ENCODE measurements around the gene DSG1. TPM values are rescaled to one million over a fixed set of nuclear protein-coding genes. Genes with fewer than 3 reads are reported as not detected.

The DSG1 gene
- total and polyA plus RNA-seq, 4 donors = 0.13 to 2.9 (median 0.65) TPM

DNA sequence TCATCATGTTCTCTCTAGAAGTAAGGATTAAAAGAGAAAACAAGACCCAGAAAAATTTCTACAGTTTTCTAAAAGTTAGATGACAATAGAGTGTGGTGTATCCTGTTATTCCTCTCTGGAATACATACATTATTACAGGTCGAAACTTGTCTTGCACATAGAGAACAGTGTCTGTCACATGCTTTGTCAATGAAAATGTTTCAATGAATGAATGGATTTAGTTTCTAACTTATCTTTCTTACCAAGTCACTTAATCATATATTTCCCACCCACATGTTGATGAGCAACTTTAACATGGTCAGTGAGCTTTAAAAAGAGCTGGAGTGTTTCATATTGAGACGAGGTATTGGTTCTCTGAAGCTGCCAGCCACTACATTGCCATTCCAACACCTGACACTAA, 63.0 kb downstream of the DSG1 start:
- TF ChIP-seq EGR1 (IDR thresholded peaks at IDR 0.05; ENCODE audit: low read depth in 2 of 2) (no peak), SP1 (IDR thresholded peaks at IDR 0.05) (no peak), FOXA1 (IDR thresholded peaks at IDR 0.05) (no peak), HNF4A (conservative IDR thresholded peaks at IDR 0.05) (no peak), FOXA2 (IDR thresholded peaks at IDR 0.05) (no peak), RXRA (IDR thresholded peaks at IDR 0.05) (no peak), HNF4G (IDR thresholded peaks at IDR 0.05) (no peak), NR2F2 (IDR thresholded peaks at IDR 0.05) (no peak)
- TF ChIP-seq, protein P1, sequence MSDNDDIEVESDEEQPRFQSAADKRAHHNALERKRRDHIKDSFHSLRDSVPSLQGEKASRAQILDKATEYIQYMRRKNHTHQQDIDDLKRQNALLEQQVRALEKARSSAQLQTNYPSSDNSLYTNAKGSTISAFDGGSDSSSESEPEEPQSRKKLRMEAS (IDR thresholded peaks at IDR 0.05) = no peak
- TF ChIP-seq, protein P2, sequence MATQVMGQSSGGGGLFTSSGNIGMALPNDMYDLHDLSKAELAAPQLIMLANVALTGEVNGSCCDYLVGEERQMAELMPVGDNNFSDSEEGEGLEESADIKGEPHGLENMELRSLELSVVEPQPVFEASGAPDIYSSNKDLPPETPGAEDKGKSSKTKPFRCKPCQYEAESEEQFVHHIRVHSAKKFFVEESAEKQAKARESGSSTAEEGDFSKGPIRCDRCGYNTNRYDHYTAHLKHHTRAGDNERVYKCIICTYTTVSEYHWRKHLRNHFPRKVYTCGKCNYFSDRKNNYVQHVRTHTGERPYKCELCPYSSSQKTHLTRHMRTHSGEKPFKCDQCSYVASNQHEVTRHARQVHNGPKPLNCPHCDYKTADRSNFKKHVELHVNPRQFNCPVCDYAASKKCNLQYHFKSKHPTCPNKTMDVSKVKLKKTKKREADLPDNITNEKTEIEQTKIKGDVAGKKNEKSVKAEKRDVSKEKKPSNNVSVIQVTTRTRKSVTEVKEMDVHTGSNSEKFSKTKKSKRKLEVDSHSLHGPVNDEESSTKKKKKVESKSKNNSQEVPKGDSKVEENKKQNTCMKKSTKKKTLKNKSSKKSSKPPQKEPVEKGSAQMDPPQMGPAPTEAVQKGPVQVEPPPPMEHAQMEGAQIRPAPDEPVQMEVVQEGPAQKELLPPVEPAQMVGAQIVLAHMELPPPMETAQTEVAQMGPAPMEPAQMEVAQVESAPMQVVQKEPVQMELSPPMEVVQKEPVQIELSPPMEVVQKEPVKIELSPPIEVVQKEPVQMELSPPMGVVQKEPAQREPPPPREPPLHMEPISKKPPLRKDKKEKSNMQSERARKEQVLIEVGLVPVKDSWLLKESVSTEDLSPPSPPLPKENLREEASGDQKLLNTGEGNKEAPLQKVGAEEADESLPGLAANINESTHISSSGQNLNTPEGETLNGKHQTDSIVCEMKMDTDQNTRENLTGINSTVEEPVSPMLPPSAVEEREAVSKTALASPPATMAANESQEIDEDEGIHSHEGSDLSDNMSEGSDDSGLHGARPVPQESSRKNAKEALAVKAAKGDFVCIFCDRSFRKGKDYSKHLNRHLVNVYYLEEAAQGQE (IDR thresholded peaks at IDR 0.05) = no peak
- TF ChIP-seq, protein P3, sequence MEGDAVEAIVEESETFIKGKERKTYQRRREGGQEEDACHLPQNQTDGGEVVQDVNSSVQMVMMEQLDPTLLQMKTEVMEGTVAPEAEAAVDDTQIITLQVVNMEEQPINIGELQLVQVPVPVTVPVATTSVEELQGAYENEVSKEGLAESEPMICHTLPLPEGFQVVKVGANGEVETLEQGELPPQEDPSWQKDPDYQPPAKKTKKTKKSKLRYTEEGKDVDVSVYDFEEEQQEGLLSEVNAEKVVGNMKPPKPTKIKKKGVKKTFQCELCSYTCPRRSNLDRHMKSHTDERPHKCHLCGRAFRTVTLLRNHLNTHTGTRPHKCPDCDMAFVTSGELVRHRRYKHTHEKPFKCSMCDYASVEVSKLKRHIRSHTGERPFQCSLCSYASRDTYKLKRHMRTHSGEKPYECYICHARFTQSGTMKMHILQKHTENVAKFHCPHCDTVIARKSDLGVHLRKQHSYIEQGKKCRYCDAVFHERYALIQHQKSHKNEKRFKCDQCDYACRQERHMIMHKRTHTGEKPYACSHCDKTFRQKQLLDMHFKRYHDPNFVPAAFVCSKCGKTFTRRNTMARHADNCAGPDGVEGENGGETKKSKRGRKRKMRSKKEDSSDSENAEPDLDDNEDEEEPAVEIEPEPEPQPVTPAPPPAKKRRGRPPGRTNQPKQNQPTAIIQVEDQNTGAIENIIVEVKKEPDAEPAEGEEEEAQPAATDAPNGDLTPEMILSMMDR (IDR thresholded peaks at IDR 0.05; ENCODE audit: low read depth, low read length, missing input control) = no peak
- TF ChIP-seq, protein P4, sequence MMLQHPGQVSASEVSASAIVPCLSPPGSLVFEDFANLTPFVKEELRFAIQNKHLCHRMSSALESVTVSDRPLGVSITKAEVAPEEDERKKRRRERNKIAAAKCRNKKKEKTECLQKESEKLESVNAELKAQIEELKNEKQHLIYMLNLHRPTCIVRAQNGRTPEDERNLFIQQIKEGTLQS (IDR thresholded peaks at IDR 0.05) = no peak
- DNase-seq (ENCODE audit: low spot score) = no peak
- WGBS = 91% methylated on average over 2 of the region's 2 CpGs
- H3K4me3 ChIP-seq (ENCODE audit: low read depth in 1 of 3, low read length in 3 of 3) = no peak overlapping the region
- no peak overlapping the region for H3K27ac ChIP-seq (ENCODE audit: low read depth in 1 of 2, low read length in 2 of 2)
- H3K4me1 ChIP-seq (ENCODE audit: control insufficient read depth in 4 of 4, insufficient read depth in 4 of 4, low read length in 3 of 4) = no peaks in the 10 kb centered on the region
- H3K27me3 ChIP-seq (ENCODE audit: control insufficient read depth in 4 of 4, insufficient read depth in 4 of 4, low read length in 3 of 4) = no peaks in the 10 kb centered on the region
- no peaks in the 10 kb centered on the region for H3K9me3 ChIP-seq (ENCODE audit: control insufficient read depth in 4 of 4, low read length in 3 of 4)
- no peak overlapping the region for H3K9ac ChIP-seq (ENCODE audit: low read depth in 1 of 2, low read length in 2 of 2)
- H3K36me3 ChIP-seq (ENCODE audit: control insufficient read depth in 4 of 4, insufficient read depth in 3 of 4, low read depth in 1 of 4, low read length in 3 of 4) = no peaks in the 10 kb centered on the region

DNA sequence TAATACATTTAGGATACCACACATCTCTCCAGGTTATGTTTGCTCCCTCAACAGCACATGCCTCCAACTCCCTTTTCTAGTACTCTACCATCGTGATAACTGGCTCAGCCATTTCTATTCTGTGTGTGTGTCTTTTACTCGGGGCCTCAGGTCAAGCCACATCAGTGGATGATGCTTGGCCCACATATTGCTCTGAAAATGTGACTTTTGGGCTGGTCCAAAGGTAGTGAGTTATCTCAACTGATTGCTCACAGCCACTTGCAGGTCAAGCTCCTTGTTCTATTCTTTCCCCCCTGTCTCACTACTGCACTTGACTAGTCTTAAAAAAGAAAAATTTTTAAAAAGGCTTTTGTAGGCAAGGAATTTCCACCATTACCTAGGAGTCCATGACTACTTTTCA, 64.1 kb downstream of the DSG1 start:
- no peak for TF ChIP-seq SP1 (IDR thresholded peaks at IDR 0.05)
- no peak for TF ChIP-seq YY1 (IDR thresholded peaks at IDR 0.05)
- TF ChIP-seq FOXA1 (IDR thresholded peaks at IDR 0.05) = no peak
- TF ChIP-seq HNF4A (conservative IDR thresholded peaks at IDR 0.05) = no peak
- TF ChIP-seq EGR1 (IDR thresholded peaks at IDR 0.05; ENCODE audit: low read depth in 2 of 2) = no peak
- TF ChIP-seq GABPA (IDR thresholded peaks at IDR 0.05 in 1 of 2, conservative IDR thresholded peaks at IDR 0.05 in 1 of 2) = no peak
- no peak for TF ChIP-seq NR2F2 (IDR thresholded peaks at IDR 0.05)
- TF ChIP-seq FOXA2 (IDR thresholded peaks at IDR 0.05) = no peak
- TF ChIP-seq RXRA (IDR thresholded peaks at IDR 0.05) = no peak
- TF ChIP-seq, protein P3 (IDR thresholded peaks at IDR 0.05; ENCODE audit: low read depth, low read length, missing input control) = no peak
- no peak for TF ChIP-seq HNF4G (IDR thresholded peaks at IDR 0.05)
- no peak for TF ChIP-seq TAF1 (conservative IDR thresholded peaks at IDR 0.05)
- TF ChIP-seq, protein P5, sequence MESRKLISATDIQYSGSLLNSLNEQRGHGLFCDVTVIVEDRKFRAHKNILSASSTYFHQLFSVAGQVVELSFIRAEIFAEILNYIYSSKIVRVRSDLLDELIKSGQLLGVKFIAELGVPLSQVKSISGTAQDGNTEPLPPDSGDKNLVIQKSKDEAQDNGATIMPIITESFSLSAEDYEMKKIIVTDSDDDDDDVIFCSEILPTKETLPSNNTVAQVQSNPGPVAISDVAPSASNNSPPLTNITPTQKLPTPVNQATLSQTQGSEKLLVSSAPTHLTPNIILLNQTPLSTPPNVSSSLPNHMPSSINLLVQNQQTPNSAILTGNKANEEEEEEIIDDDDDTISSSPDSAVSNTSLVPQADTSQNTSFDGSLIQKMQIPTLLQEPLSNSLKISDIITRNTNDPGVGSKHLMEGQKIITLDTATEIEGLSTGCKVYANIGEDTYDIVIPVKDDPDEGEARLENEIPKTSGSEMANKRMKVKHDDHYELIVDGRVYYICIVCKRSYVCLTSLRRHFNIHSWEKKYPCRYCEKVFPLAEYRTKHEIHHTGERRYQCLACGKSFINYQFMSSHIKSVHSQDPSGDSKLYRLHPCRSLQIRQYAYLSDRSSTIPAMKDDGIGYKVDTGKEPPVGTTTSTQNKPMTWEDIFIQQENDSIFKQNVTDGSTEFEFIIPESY (IDR thresholded peaks at IDR 0.05) = no peak
- WGBS = 88% methylated on average over 2 of the region's 2 CpGs
- Histone ChIP-seq H3K27me3 (ENCODE audit: control insufficient read depth in 4 of 4, insufficient read depth in 4 of 4, low read length in 3 of 4) (no peaks in the 10 kb centered on the region), H3K4me3 (ENCODE audit: low read depth in 1 of 3, low read length in 3 of 3) (no peak overlapping the region), H3K4me1 (ENCODE audit: control insufficient read depth in 4 of 4, insufficient read depth in 4 of 4, low read length in 3 of 4) (no peaks in the 10 kb centered on the region), H3K9ac (ENCODE audit: low read depth in 1 of 2, low read length in 2 of 2) (no peak overlapping the region), H3K9me3 (ENCODE audit: control insufficient read depth in 4 of 4, low read length in 3 of 4) (no peaks in the 10 kb centered on the region), H3K27ac (ENCODE audit: low read depth in 1 of 2, low read length in 2 of 2) (no peak overlapping the region), H3K36me3 (ENCODE audit: control insufficient read depth in 4 of 4, insufficient read depth in 3 of 4, low read depth in 1 of 4, low read length in 3 of 4) (no peaks in the 10 kb centered on the region)
- no peak for DNase-seq (ENCODE audit: low spot score)
